ENCODE results near the gene SHKBP1. TPM values are rescaled to one million over a fixed set of nuclear protein-coding genes. Genes with fewer than 3 reads are reported as not detected.

The SHKBP1 gene
- total RNA-seq, 4 donors from 2014 or later: 37.0 to 87.5 (median 47.8) TPM

GRCh38 chr19:40598918-40599307 lies 22.2 kb downstream of the SHKBP1 start:
- ATAC-seq (ENCODE audit: low FRiP score) (no peak), DNase-seq (ENCODE audit: low spot score) (no peak)
- TF ChIP-seq CTCF (IDR thresholded peaks at IDR 0.05): no peak

GRCh38 chr19:40599331-40599901 lies 22.7 kb downstream of the SHKBP1 start:
- DNase-seq (ENCODE audit: low spot score): no peak
- no peak for TF ChIP-seq CTCF (IDR thresholded peaks at IDR 0.05)
- ATAC-seq (ENCODE audit: low FRiP score): no peak

- no peak for DNase-seq (ENCODE audit: low spot score)
- no peak for TF ChIP-seq CTCF (IDR thresholded peaks at IDR 0.05)
- no peak for ATAC-seq (ENCODE audit: low FRiP score)
Observed at GRCh38 chr19:40599902-40600569, 23.4 kb downstream of the SHKBP1 start.

- ATAC-seq (ENCODE audit: low FRiP score): no peak
- TF ChIP-seq CTCF (IDR thresholded peaks at IDR 0.05): no peak
- DNase-seq (ENCODE audit: low spot score): no peak
Observed at GRCh38 chr19:40600570-40601133, 24.0 kb downstream of the SHKBP1 start.

- no peak for TF ChIP-seq CTCF (IDR thresholded peaks at IDR 0.05)
- ATAC-seq (ENCODE audit: low FRiP score) (no peak), DNase-seq (ENCODE audit: low spot score) (no peak)
Observed at GRCh38 chr19:40601134-40601974, 24.7 kb downstream of the SHKBP1 start, which contains the start of gene LTBP4. LTBP4 (plus strand) TSS chr19:40601369; CDS start chr19:40601388, 19 bp downstream.

GRCh38 chr19:40603071-40603388 lies 26.4 kb downstream of the SHKBP1 start:
- no peak for TF ChIP-seq CTCF (IDR thresholded peaks at IDR 0.05)
- DNase-seq (ENCODE audit: low spot score): no peak
- ATAC-seq (ENCODE audit: low FRiP score): no peak
